ENCODE data around the gene OSTF1. TPM values are rescaled to one million over a fixed set of nuclear protein-coding genes. Genes with fewer than 3 reads are reported as not detected.

OSTF1 gene
- total and polyA plus RNA-seq, 2 experiments from 2014 or later, result 15.6 to 24.0 TPM

- TF ChIP-seq, protein P1, sequence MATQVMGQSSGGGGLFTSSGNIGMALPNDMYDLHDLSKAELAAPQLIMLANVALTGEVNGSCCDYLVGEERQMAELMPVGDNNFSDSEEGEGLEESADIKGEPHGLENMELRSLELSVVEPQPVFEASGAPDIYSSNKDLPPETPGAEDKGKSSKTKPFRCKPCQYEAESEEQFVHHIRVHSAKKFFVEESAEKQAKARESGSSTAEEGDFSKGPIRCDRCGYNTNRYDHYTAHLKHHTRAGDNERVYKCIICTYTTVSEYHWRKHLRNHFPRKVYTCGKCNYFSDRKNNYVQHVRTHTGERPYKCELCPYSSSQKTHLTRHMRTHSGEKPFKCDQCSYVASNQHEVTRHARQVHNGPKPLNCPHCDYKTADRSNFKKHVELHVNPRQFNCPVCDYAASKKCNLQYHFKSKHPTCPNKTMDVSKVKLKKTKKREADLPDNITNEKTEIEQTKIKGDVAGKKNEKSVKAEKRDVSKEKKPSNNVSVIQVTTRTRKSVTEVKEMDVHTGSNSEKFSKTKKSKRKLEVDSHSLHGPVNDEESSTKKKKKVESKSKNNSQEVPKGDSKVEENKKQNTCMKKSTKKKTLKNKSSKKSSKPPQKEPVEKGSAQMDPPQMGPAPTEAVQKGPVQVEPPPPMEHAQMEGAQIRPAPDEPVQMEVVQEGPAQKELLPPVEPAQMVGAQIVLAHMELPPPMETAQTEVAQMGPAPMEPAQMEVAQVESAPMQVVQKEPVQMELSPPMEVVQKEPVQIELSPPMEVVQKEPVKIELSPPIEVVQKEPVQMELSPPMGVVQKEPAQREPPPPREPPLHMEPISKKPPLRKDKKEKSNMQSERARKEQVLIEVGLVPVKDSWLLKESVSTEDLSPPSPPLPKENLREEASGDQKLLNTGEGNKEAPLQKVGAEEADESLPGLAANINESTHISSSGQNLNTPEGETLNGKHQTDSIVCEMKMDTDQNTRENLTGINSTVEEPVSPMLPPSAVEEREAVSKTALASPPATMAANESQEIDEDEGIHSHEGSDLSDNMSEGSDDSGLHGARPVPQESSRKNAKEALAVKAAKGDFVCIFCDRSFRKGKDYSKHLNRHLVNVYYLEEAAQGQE (IDR thresholded peaks at IDR 0.05; ENCODE audit: unreplicated experiment), result no peak
- TF ChIP-seq, protein P2, sequence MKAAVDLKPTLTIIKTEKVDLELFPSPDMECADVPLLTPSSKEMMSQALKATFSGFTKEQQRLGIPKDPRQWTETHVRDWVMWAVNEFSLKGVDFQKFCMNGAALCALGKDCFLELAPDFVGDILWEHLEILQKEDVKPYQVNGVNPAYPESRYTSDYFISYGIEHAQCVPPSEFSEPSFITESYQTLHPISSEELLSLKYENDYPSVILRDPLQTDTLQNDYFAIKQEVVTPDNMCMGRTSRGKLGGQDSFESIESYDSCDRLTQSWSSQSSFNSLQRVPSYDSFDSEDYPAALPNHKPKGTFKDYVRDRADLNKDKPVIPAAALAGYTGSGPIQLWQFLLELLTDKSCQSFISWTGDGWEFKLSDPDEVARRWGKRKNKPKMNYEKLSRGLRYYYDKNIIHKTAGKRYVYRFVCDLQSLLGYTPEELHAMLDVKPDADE (IDR thresholded peaks at IDR 0.05), result no peak
- TF ChIP-seq JUNB (IDR thresholded peaks at IDR 0.05; ENCODE audit: unreplicated experiment), result no peak
- no peak for TF ChIP-seq EZH2 (IDR thresholded peaks at IDR 0.05; ENCODE audit: low read depth, unreplicated experiment)
Observed at GRCh38 chr9:75156858-75157257, 68.5 kb downstream of the OSTF1 start (continued).

DNA sequence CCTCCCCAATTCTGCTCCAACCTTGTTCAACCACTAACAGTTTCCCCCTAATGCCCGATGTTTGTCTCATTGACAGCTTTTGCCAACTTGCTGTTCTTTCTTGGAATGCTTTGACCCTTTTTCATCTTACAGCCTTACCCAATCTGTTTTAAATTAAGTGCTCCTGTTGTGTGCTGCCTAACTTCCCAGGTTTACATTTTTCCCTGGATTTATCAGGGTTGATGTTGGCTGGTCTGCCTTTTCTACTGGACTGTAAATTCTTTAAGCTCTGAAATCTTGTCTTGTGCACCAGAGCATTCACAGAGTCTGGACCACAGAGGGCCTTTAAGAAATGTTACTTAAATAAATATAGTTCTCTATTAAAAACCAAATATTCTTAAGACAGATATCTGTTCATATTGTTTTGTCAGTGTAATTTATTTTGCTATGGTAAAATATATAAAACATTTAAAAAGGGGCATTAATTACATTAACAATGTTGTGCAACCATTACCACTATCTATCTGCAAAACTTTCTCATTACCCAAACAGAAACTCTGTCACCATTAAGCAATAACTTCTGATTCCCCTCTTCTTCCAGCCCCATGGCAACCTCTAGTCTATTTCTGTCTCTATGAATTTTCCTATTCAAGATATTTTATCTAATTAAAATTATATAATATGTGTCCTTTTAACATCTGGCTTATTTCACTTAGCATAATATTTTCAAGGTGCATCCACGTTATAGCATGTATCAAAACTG lies 73.0 kb downstream of the OSTF1 start:
- Mint-ChIP-seq H3K4me1 (no peaks in the 10 kb centered on the region), H3K27me3 (ENCODE audit: insufficient read depth, low read depth, poor library complexity) (no peaks in the 10 kb centered on the region), H3K36me3 (ENCODE audit: low read depth) (no peaks in the 10 kb centered on the region; the same call in 2 of the 3 replicates), H3K9me3 (0 out of 3 replicates have a peak, but pooled peaks cover 8% of the 10 kb centered on the region), H3K4me3 (no peak overlapping the region), H3K27ac (no peak overlapping the region)
- Histone ChIP-seq H3K9me2 (ENCODE audit: insufficient read depth) (no peaks in the 10 kb centered on the region), H3K36me3 (ENCODE audit: insufficient read depth) (no peaks in the 10 kb centered on the region), H3K4me2 (no peak overlapping the region), H3K4me1 (ENCODE audit: insufficient read depth) (no peaks in the 10 kb centered on the region), H3K4me3 (no peak overlapping the region), H3F3A (replicated peaks; ENCODE audit: low read depth) (no peaks in the 10 kb centered on the region), H3K27ac (ENCODE audit: low read depth) (no peak overlapping the region), H2AFZ (no peak overlapping the region), H3K79me2 (replicated peaks; ENCODE audit: insufficient read depth) (no peaks in the 10 kb centered on the region), H4K20me1 (replicated peaks; ENCODE audit: insufficient read depth) (no peaks in the 10 kb centered on the region), H3K27me3 (ENCODE audit: insufficient read depth) (no peaks in the 10 kb centered on the region)
- no peak for DNase-seq (ENCODE audit: low spot score)
- ATAC-seq, result no peak
- TF ChIP-seq ZNF114 (CRISPR knock-in tag; IDR thresholded peaks at IDR 0.05) (no peak), STAT1 (IDR thresholded peaks at IDR 0.05; ENCODE audit: unreplicated experiment) (no peak), POLR2AphosphoS5 (IDR thresholded peaks at IDR 0.05; ENCODE audit: low read depth) (no peak), EZH2 (IDR thresholded peaks at IDR 0.05; ENCODE audit: low read depth, unreplicated experiment) (no peak), JUNB (IDR thresholded peaks at IDR 0.05; ENCODE audit: unreplicated experiment) (no peak), NANOG (IDR thresholded peaks at IDR 0.05; ENCODE audit: borderline replicate concordance) (no peak), CREB1 (CRISPR knock-in tag; IDR thresholded peaks at IDR 0.05; ENCODE audit: low read depth) (no peak), ZNF331 (CRISPR knock-in tag; IDR thresholded peaks at IDR 0.05; ENCODE audit: low read depth) (no peak)
- TF ChIP-seq, protein P3, sequence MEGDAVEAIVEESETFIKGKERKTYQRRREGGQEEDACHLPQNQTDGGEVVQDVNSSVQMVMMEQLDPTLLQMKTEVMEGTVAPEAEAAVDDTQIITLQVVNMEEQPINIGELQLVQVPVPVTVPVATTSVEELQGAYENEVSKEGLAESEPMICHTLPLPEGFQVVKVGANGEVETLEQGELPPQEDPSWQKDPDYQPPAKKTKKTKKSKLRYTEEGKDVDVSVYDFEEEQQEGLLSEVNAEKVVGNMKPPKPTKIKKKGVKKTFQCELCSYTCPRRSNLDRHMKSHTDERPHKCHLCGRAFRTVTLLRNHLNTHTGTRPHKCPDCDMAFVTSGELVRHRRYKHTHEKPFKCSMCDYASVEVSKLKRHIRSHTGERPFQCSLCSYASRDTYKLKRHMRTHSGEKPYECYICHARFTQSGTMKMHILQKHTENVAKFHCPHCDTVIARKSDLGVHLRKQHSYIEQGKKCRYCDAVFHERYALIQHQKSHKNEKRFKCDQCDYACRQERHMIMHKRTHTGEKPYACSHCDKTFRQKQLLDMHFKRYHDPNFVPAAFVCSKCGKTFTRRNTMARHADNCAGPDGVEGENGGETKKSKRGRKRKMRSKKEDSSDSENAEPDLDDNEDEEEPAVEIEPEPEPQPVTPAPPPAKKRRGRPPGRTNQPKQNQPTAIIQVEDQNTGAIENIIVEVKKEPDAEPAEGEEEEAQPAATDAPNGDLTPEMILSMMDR (conservative IDR thresholded peaks at IDR 0.05; ENCODE audit: low read depth in 2 of 2), result no peak
- TF ChIP-seq, protein P1 (IDR thresholded peaks at IDR 0.05; ENCODE audit: unreplicated experiment), result no peak
- TF ChIP-seq, protein P2 (IDR thresholded peaks at IDR 0.05), result no peak
